Hippocampal formation (tissue), 2 donors: ENCODE data around the gene POLD3.

Experiments
- DNase-seq, 2 donors: peaks; one replicate each; lab custom pipeline; 2025; lab: John Stamatoyannopoulos, UW

The POLD3 gene

GRCh38 chr11:74673693-74674360 lies 81.4 kb downstream of the POLD3 start:
- DNase-seq = peak; percentile 62 to 83

- DNase-seq = no peak
These were observed 83.4 kb downstream of the POLD3 start for GRCh38 chr11:74675761-74676160.

DNA sequence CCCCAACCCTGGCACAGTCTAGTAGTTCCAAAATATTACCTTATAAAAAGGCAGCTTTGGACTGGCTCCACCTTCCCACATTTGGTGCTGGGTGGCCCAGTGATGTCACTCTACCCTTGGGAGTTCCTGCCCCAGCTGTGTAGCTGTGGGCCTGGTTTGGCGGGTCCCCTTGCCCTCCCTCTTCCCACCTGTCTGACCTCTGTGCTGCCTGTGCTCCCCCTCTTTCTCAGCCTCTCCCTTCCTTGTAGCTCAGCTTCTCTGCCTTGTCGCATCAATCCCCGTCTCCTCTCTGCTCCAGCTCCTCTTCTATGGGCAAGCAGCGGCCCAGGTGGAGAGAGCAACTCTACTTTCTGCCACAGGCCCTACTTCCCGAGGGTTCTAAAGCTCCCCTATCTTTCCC lies 84.2 kb downstream of the POLD3 start:
- DNase-seq = no peak

- no peak for DNase-seq
These were observed 84.7 kb downstream of the POLD3 start for GRCh38 chr11:74677131-74677530.

DNA sequence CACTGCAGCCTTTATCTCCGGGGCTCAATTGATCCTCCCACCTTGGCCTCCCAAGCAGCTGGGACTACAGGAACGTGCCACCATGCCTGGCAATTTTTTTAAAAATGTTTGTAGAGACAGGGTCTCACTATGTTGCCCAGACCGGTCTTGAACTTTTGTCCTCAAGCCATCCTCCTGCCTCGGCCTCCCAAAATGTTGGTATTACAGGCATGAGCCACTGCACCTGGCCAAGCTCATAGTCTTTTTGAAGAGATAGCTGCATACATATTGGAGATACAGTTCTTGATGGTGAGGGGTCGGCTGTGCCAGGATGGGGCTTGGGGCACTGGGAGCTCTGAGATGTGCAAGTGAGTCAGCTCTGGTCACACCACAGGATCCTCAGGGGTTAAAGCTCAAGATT lies 85.7 kb downstream of the POLD3 start:
- no peak for DNase-seq

DNA sequence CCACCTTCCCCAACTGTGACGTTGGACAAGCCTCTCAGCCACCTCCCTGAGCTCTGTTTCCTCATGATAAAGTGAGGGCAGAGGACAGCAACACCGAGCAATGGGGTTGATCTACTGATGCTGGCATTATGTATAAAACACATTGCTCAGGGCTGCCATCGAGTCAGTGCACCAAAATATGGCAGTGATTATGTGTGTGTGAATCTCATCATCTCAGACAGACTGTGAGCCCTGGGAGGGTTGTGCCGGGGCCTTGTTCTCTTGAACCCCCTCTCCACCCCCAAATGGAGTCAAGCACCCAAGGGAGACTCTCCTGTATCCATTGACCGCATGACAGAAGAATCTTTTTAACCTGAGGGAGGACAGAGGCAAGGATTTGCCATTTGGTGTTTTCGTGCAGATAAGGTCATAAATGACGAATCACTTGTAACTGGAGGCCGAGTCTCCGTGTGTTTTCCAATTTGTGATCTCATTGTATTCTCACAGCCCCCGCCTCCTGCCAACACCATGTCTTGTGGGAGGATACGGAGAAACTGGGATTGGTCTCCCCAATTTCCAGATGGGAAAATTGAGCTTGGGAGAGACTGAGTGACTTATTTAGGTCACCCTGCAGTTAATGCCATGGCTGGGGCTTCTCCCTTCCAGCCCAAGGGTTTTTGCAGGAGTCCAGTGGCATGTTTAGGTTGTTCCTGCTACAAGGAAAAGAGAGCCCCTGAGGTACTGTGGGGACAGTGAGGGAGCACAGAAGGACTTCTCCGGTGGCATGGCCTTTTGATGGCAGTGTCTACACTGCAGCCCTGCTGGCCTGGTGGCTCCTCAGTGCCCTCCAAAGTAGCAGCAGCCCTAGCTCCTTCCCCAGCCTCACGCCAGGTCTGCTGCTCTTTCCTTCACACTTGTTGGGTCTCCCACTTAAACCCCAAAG lies 86.5 kb downstream of the POLD3 start:
- DNase-seq = no peak

DNA sequence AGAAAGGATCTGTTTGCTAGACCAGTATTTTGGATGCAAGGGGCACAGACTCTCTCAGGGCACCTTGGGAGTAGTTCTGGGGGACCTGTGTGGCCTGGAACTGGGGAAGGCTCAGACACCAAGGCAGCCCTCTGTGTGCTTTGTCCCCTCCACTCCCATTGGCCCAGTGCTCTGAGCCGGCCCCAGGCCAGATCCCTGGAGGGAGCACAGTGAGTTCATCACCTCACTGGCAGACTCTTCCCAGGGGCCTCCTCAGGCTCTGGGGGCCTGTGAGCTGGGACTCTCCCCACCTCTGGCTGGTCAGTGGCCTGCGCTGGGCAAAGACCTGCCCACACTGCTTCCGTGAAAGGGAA lies 87.1 kb downstream of the POLD3 start:
- DNase-seq = no peak

- DNase-seq = no peak
These were observed 87.8 kb downstream of the POLD3 start for GRCh38 chr11:74680035-74680671.

GRCh38 chr11:74680703-74681531 lies 88.5 kb downstream of the POLD3 start:
- DNase-seq = no peak

DNA sequence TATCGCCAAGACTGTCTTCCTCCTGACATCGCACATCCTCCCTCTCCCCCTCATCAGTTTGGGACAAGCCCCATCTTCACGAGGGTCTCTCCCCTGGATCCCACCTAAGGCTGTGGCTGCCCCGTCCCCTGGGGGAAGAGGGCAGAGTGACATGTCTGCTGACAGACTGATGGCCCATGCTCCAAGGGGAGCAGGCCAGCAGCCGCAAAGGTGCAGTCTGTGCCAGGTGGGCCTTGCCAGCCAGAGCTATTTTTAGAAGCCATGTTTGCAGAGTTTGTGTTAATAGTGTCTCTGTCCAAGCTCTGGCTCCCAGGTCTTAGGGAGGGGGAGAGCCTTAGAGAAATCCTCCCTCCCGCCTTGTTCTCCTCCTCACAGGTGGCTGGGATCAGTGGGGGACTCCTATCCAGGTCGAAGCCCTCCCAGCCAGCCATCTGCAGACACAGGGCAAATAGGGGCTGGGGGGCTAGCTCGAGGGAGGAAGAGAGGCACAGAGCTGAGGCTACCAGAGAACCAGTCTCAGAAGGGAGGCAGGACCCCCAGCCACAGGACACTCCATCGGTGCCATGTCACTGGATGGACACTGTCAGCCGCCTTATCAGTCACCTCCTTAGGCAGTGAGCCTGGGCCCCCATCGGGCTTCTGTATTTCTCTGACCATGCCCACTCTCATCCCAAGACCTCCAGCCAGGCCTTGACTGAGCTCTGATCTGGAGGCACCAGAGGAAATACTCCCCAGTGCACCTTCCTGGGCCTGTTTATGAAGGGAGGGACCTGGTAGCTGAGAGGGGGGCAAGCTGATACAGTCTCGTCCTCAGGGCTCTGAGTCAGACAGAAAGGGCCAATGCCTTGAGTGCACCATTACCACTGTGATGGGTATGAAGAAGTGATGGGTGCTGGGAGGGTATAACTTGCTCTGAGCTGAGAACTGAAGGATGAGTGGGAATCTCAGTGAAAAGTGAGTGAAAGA lies 89.6 kb downstream of the POLD3 start:
- peak in 1 of 2 donors; percentile 3 for DNase-seq

DNA sequence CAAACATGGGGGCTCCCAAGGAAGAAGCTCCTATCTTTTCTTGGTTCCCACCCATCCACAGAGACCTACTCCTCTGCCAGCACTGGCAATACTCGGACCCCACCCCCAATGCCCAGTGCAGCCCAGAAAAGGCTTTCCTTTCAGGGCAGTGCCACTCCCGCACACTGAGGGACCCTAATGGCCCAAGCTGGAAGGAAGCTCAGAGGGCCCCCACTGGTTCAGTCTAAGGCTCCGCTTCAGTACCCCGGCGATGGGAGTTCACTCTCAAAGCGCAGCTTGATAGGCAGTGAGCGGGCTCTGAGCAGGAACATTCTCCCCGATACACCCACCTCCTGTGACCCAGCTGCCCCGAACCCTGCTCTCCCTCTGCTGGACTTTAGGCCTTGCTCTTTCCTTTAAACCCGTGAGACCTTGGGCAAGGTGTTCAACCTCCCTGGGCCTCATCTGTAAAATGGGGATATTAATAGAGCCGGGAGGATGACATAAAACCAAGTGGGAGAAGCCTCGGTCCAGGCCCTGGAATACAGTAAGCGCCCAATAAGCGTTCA lies 90.4 kb downstream of the POLD3 start:
- no peak for DNase-seq

DNA sequence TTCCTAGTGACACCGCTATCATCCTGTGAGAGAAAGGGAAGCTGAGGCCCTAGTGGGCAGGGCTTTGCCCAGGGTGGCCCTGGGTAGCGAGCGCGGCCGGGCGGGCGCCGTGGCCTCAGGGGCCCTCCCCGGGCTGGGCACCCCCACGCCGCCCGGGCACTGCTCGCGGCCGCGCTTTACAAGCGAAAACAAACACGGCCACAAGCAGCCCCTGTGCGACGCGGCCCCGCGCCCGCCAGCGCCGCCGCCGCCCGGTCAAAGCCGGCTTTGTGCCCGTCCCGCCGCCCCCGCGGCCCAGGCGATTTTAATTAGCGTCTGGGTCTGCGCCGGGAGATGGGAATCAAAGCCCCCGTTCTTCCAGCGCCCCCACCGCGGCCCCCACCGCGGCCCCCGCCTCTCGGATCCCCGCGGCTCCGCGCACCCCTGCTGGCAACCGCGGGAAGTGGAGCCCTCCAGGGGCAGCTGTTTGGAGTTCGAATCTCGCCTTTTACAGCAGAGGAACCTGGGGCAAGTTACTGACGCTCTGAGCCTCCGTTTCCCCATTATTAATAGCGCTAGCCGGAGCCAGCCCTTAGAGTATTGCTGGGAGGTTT lies 91.0 kb downstream of the POLD3 start:
- DNase-seq = peak; percentile 73 to 90

GRCh38 chr11:74683941-74684481 lies 91.6 kb downstream of the POLD3 start:
- DNase-seq = no peak

DNA sequence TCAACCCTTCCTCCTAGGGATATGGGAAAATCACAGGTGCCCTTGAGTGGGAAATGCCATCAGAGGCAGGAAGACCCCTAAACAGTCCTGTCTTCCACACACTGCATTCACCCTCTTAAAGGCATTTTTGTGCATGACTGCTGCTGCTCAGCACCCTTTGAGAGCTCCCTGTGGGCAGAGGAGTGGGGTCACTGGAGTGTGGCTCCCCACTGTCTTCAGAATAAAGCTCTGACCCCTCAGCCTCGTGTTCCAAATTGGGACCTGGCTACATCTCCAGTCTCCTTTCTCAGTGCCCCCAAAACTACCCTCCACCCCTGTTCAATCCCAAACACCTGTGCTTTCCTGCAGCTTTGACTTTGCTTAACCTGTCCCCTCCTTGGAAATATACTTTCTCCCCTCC lies 92.3 kb downstream of the POLD3 start:
- DNase-seq = no peak

DNA sequence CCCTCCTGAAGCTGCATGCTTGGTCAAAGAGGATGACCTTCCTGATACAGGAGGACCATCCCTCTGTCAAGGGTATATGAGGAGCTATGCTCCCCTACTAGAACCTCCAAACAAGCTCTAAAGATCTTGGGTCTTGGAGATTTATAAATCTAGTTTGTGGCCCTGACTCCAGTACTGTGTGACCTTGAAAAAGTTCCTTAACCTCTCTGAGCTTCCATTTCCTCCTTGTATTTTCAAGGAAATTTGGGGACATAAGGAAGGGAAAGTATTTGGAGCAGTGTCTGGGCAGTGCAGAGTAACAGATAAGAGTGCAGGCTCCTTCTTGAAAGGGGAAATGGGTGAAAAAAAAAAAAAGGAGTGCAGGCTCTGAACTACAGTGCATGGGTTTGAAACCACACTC lies 93.0 kb downstream of the POLD3 start:
- DNase-seq = no peak

- peak; percentile 21 to 24 for DNase-seq
These were observed 93.5 kb downstream of the POLD3 start for GRCh38 chr11:74685905-74686304.

DNA sequence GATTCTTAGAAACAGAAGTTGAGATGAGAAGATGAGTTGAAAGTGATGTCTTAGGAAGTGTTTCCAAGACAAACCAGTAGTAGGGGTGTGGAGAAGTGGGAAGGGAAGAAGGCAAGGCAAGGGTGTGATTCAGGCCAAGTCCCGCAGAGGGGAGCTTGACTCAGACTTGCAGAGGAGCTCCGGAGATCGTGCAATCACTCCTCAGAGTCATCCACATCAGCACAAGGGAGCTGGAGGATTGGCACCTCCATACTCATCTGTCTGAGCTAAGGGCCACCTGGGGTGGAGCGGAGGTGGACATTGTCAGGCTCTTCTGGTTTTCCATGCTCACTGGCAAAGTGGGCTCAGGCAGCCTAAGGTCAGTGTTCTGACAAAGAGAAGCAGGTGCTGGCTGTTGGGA lies 94.4 kb downstream of the POLD3 start:
- no peak for DNase-seq

GRCh38 chr11:74687237-74688023 lies 95.0 kb downstream of the POLD3 start:
- DNase-seq = peak in 1 of 2 donors; percentile 5

- DNase-seq = no peak
These were observed 97.3 kb downstream of the POLD3 start for GRCh38 chr11:74689666-74690065.
